ENCODE measurements around the gene WBP11.
A peak's percentile ranks its signal among the peaks of the same experiment; 100 is the strongest.
"Not testable (repeated sequence)": the region's sequence is repeated elsewhere in the genome, so short reads cannot be mapped to it uniquely, and the experiment has no call there.

Gene WBP11

GRCh38 chr12:14769466-14769968 is 33.8 kb downstream of the WBP11 start:
- peak overlapping the region; percentile 98 for H3K9ac ChIP-seq (ENCODE audit: low read length)
- H3K9me3 ChIP-seq (ENCODE audit: control insufficient read depth, low read length), result no peaks in the 10 kb centered on the region
- no peaks in the 10 kb centered on the region for H3K4me1 ChIP-seq (ENCODE audit: control insufficient read depth, insufficient read depth, low read length)
- no peaks in the 10 kb centered on the region for H3K27me3 ChIP-seq (ENCODE audit: control insufficient read depth, insufficient read depth, low read length)
- H3K4me3 ChIP-seq (ENCODE audit: low read length), result peak overlapping the region; percentile 100
- H3K36me3 ChIP-seq (ENCODE audit: control insufficient read depth, insufficient read depth, low read length), result no peaks in the 10 kb centered on the region

GRCh38 chr12:14768823-14769405 is 34.4 kb downstream of the WBP11 start:
- H3K4me3 ChIP-seq (ENCODE audit: low read length), result peak overlapping the region; percentile 100
- H3K4me1 ChIP-seq (ENCODE audit: control insufficient read depth, insufficient read depth, low read length), result no peaks in the 10 kb centered on the region
- H3K9me3 ChIP-seq (ENCODE audit: control insufficient read depth, low read length), result no peaks in the 10 kb centered on the region
- no peaks in the 10 kb centered on the region for H3K27me3 ChIP-seq (ENCODE audit: control insufficient read depth, insufficient read depth, low read length)
- H3K36me3 ChIP-seq (ENCODE audit: control insufficient read depth, insufficient read depth, low read length), result no peaks in the 10 kb centered on the region
- peak overlapping the region; percentile 98 for H3K9ac ChIP-seq (ENCODE audit: low read length)

- Histone ChIP-seq H3K4me3 (ENCODE audit: low read length) (no peak overlapping the region), H3K9ac (ENCODE audit: low read length) (no peak overlapping the region), H3K36me3 (ENCODE audit: control insufficient read depth, insufficient read depth, low read length) (no peaks in the 10 kb centered on the region), H3K27me3 (ENCODE audit: control insufficient read depth, insufficient read depth, low read length) (no peaks in the 10 kb centered on the region), H3K9me3 (ENCODE audit: control insufficient read depth, low read length) (no peaks in the 10 kb centered on the region), H3K4me1 (ENCODE audit: control insufficient read depth, insufficient read depth, low read length) (no peaks in the 10 kb centered on the region)
Observed at GRCh38 chr12:14767617-14768016, 35.7 kb downstream of the WBP11 start.

GRCh38 chr12:14766649-14767215 is 36.5 kb downstream of the WBP11 start:
- no peak overlapping the region for H3K9ac ChIP-seq (ENCODE audit: low read length)
- H3K4me3 ChIP-seq (ENCODE audit: low read length), result no peak overlapping the region
- H3K9me3 ChIP-seq (ENCODE audit: control insufficient read depth, low read length), result no peaks in the 10 kb centered on the region
- no peaks in the 10 kb centered on the region for H3K36me3 ChIP-seq (ENCODE audit: control insufficient read depth, insufficient read depth, low read length)
- H3K4me1 ChIP-seq (ENCODE audit: control insufficient read depth, insufficient read depth, low read length), result no peaks in the 10 kb centered on the region
- H3K27me3 ChIP-seq (ENCODE audit: control insufficient read depth, insufficient read depth, low read length), result no peaks in the 10 kb centered on the region

- H3K9me3 ChIP-seq (ENCODE audit: control insufficient read depth, low read length); H3K9ac ChIP-seq (ENCODE audit: low read length); H3K36me3 ChIP-seq (ENCODE audit: control insufficient read depth, insufficient read depth, low read length); H3K27me3 ChIP-seq (ENCODE audit: control insufficient read depth, insufficient read depth, low read length); H3K4me3 ChIP-seq (ENCODE audit: low read length); H3K4me1 ChIP-seq (ENCODE audit: control insufficient read depth, insufficient read depth, low read length): not testable (repeated sequence)
Observed at GRCh38 chr12:14766020-14766419, 37.3 kb downstream of the WBP11 start.

GRCh38 chr12:14765398-14765797 is 37.9 kb downstream of the WBP11 start:
- Histone ChIP-seq H3K27me3 (ENCODE audit: control insufficient read depth, insufficient read depth, low read length) (no peaks in the 10 kb centered on the region), H3K36me3 (ENCODE audit: control insufficient read depth, insufficient read depth, low read length) (no peaks in the 10 kb centered on the region), H3K4me1 (ENCODE audit: control insufficient read depth, insufficient read depth, low read length) (no peaks in the 10 kb centered on the region), H3K4me3 (ENCODE audit: low read length) (no peak overlapping the region), H3K9me3 (ENCODE audit: control insufficient read depth, low read length) (no peaks in the 10 kb centered on the region), H3K9ac (ENCODE audit: low read length) (no peak overlapping the region)

GRCh38 chr12:14759711-14760280 is 43.5 kb downstream of the WBP11 start:
- H3K27me3 ChIP-seq (ENCODE audit: control insufficient read depth, insufficient read depth, low read length); H3K4me3 ChIP-seq (ENCODE audit: low read length); H3K9me3 ChIP-seq (ENCODE audit: control insufficient read depth, low read length); H3K4me1 ChIP-seq (ENCODE audit: control insufficient read depth, insufficient read depth, low read length); H3K36me3 ChIP-seq (ENCODE audit: control insufficient read depth, insufficient read depth, low read length); H3K9ac ChIP-seq (ENCODE audit: low read length): not testable (repeated sequence)

- Histone ChIP-seq H3K27me3 (ENCODE audit: control insufficient read depth, insufficient read depth, low read length) (no peaks in the 10 kb centered on the region), H3K9me3 (ENCODE audit: control insufficient read depth, low read length) (no peaks in the 10 kb centered on the region), H3K9ac (ENCODE audit: low read length) (no peak overlapping the region), H3K4me3 (ENCODE audit: low read length) (no peak overlapping the region), H3K4me1 (ENCODE audit: control insufficient read depth, insufficient read depth, low read length) (no peaks in the 10 kb centered on the region), H3K36me3 (ENCODE audit: control insufficient read depth, insufficient read depth, low read length) (no peaks in the 10 kb centered on the region)
Observed at GRCh38 chr12:14756334-14757143, 46.7 kb downstream of the WBP11 start.

- Histone ChIP-seq H3K4me3 (ENCODE audit: low read length) (no peak overlapping the region), H3K36me3 (ENCODE audit: control insufficient read depth, insufficient read depth, low read length) (no peaks in the 10 kb centered on the region), H3K9me3 (ENCODE audit: control insufficient read depth, low read length) (no peaks in the 10 kb centered on the region), H3K9ac (ENCODE audit: low read length) (no peak overlapping the region), H3K27me3 (ENCODE audit: control insufficient read depth, insufficient read depth, low read length) (no peaks in the 10 kb centered on the region), H3K4me1 (ENCODE audit: control insufficient read depth, insufficient read depth, low read length) (no peaks in the 10 kb centered on the region)
Observed at GRCh38 chr12:14751986-14752385, 51.3 kb downstream of the WBP11 start.

GRCh38 chr12:14743061-14743460 is 60.2 kb downstream of the WBP11 start:
- Histone ChIP-seq H3K9ac (ENCODE audit: low read length) (no peak overlapping the region), H3K27me3 (ENCODE audit: control insufficient read depth, insufficient read depth, low read length) (no peaks in the 10 kb centered on the region), H3K4me1 (ENCODE audit: control insufficient read depth, insufficient read depth, low read length) (no peaks in the 10 kb centered on the region), H3K4me3 (ENCODE audit: low read length) (no peak overlapping the region), H3K9me3 (ENCODE audit: control insufficient read depth, low read length) (no peaks in the 10 kb centered on the region), H3K36me3 (ENCODE audit: control insufficient read depth, insufficient read depth, low read length) (no peaks in the 10 kb centered on the region)

- no peak overlapping the region for H3K4me3 ChIP-seq (ENCODE audit: low read length)
- H3K9me3 ChIP-seq (ENCODE audit: control insufficient read depth, low read length), result no peaks in the 10 kb centered on the region
- H3K36me3 ChIP-seq (ENCODE audit: control insufficient read depth, insufficient read depth, low read length), result no peaks in the 10 kb centered on the region
- no peaks in the 10 kb centered on the region for H3K27me3 ChIP-seq (ENCODE audit: control insufficient read depth, insufficient read depth, low read length)
- no peaks in the 10 kb centered on the region for H3K4me1 ChIP-seq (ENCODE audit: control insufficient read depth, insufficient read depth, low read length)
- no peak overlapping the region for H3K9ac ChIP-seq (ENCODE audit: low read length)
Observed at GRCh38 chr12:14741942-14742341, 61.3 kb downstream of the WBP11 start.

GRCh38 chr12:14741153-14741552 is 62.1 kb downstream of the WBP11 start:
- Histone ChIP-seq H3K4me1 (ENCODE audit: control insufficient read depth, insufficient read depth, low read length) (no peaks in the 10 kb centered on the region), H3K27me3 (ENCODE audit: control insufficient read depth, insufficient read depth, low read length) (no peaks in the 10 kb centered on the region), H3K36me3 (ENCODE audit: control insufficient read depth, insufficient read depth, low read length) (no peaks in the 10 kb centered on the region), H3K9ac (ENCODE audit: low read length) (no peak overlapping the region), H3K9me3 (ENCODE audit: control insufficient read depth, low read length) (no peaks in the 10 kb centered on the region), H3K4me3 (ENCODE audit: low read length) (no peak overlapping the region)
